GM19372 (cell line): ENCODE measurements around the gene MTHFR.

ENCODE experiments used
- ATAC-seq: cut with Tn5 transposase; IDR thresholded peaks from one replicate; pipeline ENCODE4 v1.9.1; 2021; ENCODE audit warnings: mild to moderate bottlenecking, low read depth, moderate library complexity; ENCODE audit not compliant: unreplicated experiment

The MTHFR gene

GRCh38 chr1:11736746-11737639, 68.8 kb downstream of the MTHFR start:
- no peak for ATAC-seq

- ATAC-seq = peak; percentile 62
Measured at GRCh38 chr1:11735854-11736745, 69.7 kb downstream of the MTHFR start, which contains the start of gene AGTRAP. Gene AGTRAP, plus strand, starts transcription at chr1:11736136. Its CDS starts 73 bp downstream, at chr1:11736209.
